Tibial artery (tissue), 4 donors: ENCODE data around the gene CLUH.

Source experiments
- DNase-seq, 2 donors: peaks; one replicate each; pipeline ENCODE4 v3.0.0-alpha.2; 2019
- H3K27ac ChIP-seq, 2 donors: fragments of 200-600 bp; sonication (generic) in 1 of 2; 1 replicate in 1 of 2; 2 replicates in 1 of 2; pipeline ENCODE4 v1.5.1; 2018 to 2019; ENCODE audit warnings: mild to moderate bottlenecking in 1 of 2
- H3K27me3 ChIP-seq, 2 donors: fragments of 200-600 bp; sonication (generic) in 1 of 2; one replicate each; pipeline versions ENCODE4 v1.5.1 to v1.6.0; 2016 to 2019
- H3K36me3 ChIP-seq, 3 donors: fragments of 200-600 bp; sonication (generic) in 2 of 3; one replicate each; pipeline ENCODE4 v1.5.1; 2016 to 2019; ENCODE audit warnings: mild to moderate bottlenecking in 2 of 3
- H3K4me1 ChIP-seq, 4 donors: fragments of 200-600 bp; sonication (generic) in 2 of 4; 1 replicate in 3 of 4; 2 replicates in 1 of 4; pipeline ENCODE4 v1.5.1; 2016 to 2019
- H3K4me3 ChIP-seq, 2 donors: fragments of 200-600 bp; sonication (generic) in 1 of 2; 1 replicate in 1 of 2; 2 replicates in 1 of 2; pipeline ENCODE4 v1.5.1; 2018 to 2019; ENCODE audit warnings: mild to moderate bottlenecking in 2 of 2
- H3K9me3 ChIP-seq, 3 donors: fragments of 200-600 bp; sonication (generic) in 1 of 3; one replicate each; pipeline ENCODE4 v1.5.1; 2016 to 2019
- intact Hi-C: fragments of 100-400 bp; cut with DNase I; formaldehyde crosslinking; loops from one replicate; pipeline ENCODE4 v1.15.0; 2023; ENCODE audit warnings: low total_unique reads
- TF ChIP-seq, protein P1 (sequence below), 2 experiments: fragments of 200-600 bp in 1 of 2; fragments of 450-650 bp in 1 of 2; IDR thresholded peaks; one replicate each; pipeline ENCODE4 v1.5.1; 2017 to 2019; ENCODE audit warnings: antibody characterized with exemption in 2 of 2, mild to moderate bottlenecking in 1 of 2, moderate library complexity in 1 of 2

Gene CLUH

DNA sequence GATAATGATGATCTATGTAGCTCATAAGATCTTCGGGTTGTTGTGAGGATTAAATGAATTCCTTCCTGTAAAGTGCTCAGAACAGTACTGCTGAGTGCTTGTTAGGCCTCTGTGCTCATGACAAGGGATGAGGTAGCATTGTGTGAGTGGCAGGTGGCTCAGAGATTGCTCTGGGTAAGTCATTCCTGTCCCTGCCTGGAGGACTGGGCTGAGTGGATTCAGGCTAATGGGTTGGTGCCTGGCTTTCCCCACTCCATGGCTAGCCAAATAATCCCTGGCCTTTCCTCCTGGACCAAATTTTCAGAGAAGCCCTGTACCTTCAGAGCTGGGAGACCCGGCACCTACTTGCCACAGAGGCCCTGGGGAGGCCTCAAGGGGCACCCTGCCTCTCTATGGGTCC lies 39.2 kb upstream of the CLUH start:
- Histone ChIP-seq H3K4me1 (peaks cover 0 to 18% (median 10%) of the 10 kb centered on the region in 4 donors), H3K4me3 (no peak overlapping the region), H3K27ac (no peak overlapping the region), H3K36me3 (no peaks in the 10 kb centered on the region), H3K9me3 (no peaks in the 10 kb centered on the region), H3K27me3 (peaks cover 0 to 83% of the 10 kb centered on the region in 2 donors)
- DNase-seq, result no peak
- intact Hi-C loops, result no loop called here
- TF ChIP-seq, protein P1, sequence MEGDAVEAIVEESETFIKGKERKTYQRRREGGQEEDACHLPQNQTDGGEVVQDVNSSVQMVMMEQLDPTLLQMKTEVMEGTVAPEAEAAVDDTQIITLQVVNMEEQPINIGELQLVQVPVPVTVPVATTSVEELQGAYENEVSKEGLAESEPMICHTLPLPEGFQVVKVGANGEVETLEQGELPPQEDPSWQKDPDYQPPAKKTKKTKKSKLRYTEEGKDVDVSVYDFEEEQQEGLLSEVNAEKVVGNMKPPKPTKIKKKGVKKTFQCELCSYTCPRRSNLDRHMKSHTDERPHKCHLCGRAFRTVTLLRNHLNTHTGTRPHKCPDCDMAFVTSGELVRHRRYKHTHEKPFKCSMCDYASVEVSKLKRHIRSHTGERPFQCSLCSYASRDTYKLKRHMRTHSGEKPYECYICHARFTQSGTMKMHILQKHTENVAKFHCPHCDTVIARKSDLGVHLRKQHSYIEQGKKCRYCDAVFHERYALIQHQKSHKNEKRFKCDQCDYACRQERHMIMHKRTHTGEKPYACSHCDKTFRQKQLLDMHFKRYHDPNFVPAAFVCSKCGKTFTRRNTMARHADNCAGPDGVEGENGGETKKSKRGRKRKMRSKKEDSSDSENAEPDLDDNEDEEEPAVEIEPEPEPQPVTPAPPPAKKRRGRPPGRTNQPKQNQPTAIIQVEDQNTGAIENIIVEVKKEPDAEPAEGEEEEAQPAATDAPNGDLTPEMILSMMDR (IDR thresholded peaks at IDR 0.05), result no peak

DNA sequence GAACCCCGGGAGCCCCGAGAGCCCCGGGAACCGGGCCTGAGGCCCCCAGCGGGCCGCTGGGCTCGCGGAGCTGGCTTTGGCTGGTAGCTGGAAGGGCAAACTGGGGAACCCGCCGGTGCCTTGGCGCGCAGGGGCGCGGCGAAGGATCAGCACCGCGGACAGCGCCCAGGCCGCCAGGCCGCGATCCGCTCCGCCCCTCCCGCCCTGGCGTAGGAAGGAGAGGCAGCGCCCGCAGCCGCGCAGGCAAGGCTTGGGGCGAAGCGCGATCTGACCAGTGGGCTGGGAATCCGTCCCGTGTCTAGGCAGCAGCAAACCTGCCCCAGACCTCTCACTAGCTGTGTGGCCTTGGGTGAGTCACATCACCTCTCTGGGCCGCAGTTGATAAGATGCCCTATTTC lies 38.2 kb upstream of the CLUH start:
- peak; percentile 52 to 75 for DNase-seq
- Histone ChIP-seq H3K9me3 (no peaks in the 10 kb centered on the region), H3K4me3 (peak overlapping the region in 1 of 2 donors; percentile 28), H3K4me1 (peaks cover 0 to 11% (median 6%) of the 10 kb centered on the region in 4 donors), H3K27me3 (peaks cover 0 to 80% of the 10 kb centered on the region in 2 donors), H3K27ac (no peak overlapping the region), H3K36me3 (no peaks in the 10 kb centered on the region)
- intact Hi-C loops, result no loop called here
- TF ChIP-seq, protein P1 (IDR thresholded peaks at IDR 0.05), result no peak

GRCh38 chr17:2749058-2749783 lies 37.7 kb upstream of the CLUH start, which contains the start of gene CCDC92B:
Gene CCDC92B (minus strand): TSS chr17:2749652. CDS start chr17:2735145, 14,507 bp downstream.
- H3K9me3 ChIP-seq, result no peaks in the 10 kb centered on the region
- TF ChIP-seq, protein P1 (IDR thresholded peaks at IDR 0.05), result no peak
- peaks cover 0 to 77% of the 10 kb centered on the region in 2 donors for H3K27me3 ChIP-seq
- intact Hi-C loops, result no loop called here
- no peak for DNase-seq
- H3K36me3 ChIP-seq, result no peaks in the 10 kb centered on the region
- peaks cover 0 to 11% (median 6%) of the 10 kb centered on the region in 4 donors for H3K4me1 ChIP-seq
- peak within 1 kb of the TSS in 1 of 2 donors; percentile 28 for H3K4me3 ChIP-seq
- no peak within 1 kb of the TSS for H3K27ac ChIP-seq

- intact Hi-C loops, result no loop called here
- Histone ChIP-seq H3K9me3 (no peaks in the 10 kb centered on the region), H3K36me3 (no peaks in the 10 kb centered on the region), H3K4me1 (peaks cover 0 to 11% (median 6%) of the 10 kb centered on the region in 4 donors), H3K27me3 (peaks cover 0 to 47% of the 10 kb centered on the region in 2 donors), H3K4me3 (no peak overlapping the region), H3K27ac (no peak overlapping the region)
- DNase-seq, result no peak
- TF ChIP-seq, protein P1 (IDR thresholded peaks at IDR 0.05), result no peak
Observed at GRCh38 chr17:2745317-2746037, 33.9 kb upstream of the CLUH start.

- Histone ChIP-seq H3K36me3 (no peaks in the 10 kb centered on the region), H3K4me3 (no peak overlapping the region), H3K9me3 (no peaks in the 10 kb centered on the region), H3K27me3 (no peaks in the 10 kb centered on the region), H3K27ac (no peak overlapping the region), H3K4me1 (no peaks in the 10 kb centered on the region)
- no peak for DNase-seq
- intact Hi-C loops, result no loop called here
- TF ChIP-seq, protein P1 (IDR thresholded peaks at IDR 0.05), result no peak
Observed at GRCh38 chr17:2737693-2738092, 26.1 kb upstream of the CLUH start.
